HEK293T (cell line): ENCODE results near the gene PAIP2.

Source experiments
- CTCF ChIA-PET: fragments of 350-600 bp; formaldehyde crosslinking; extraction: SDS; loops from one replicate; lab custom pipeline; 2021; ENCODE audit warnings: antibody characterized with exemption, inconsistent platforms; lab: Yijun Ruan, JAX
- POLR2A ChIA-PET: fragments of 350-600 bp; formaldehyde crosslinking; extraction: SDS; loops from one replicate; lab custom pipeline; 2020; ENCODE audit warnings: antibody characterized with exemption, inconsistent platforms; lab: Yijun Ruan, JAX
- DNase-seq: peaks from one replicate; pipeline ENCODE4 v3.0.0; 2012; ENCODE audit warnings: mixed read lengths; ENCODE audit errors: extremely low spot score
- ARNT ChIP-seq: fragments of 450-650 bp; IDR thresholded peaks from 2 replicates; pipeline ENCODE4 v1.6.1; 2017; ENCODE audit warnings: mild to moderate bottlenecking
- BHLHE40 ChIP-seq: fragments of 450-650 bp; IDR thresholded peaks from 2 replicates; pipeline ENCODE4 v1.6.1; 2016; ENCODE audit warnings: mild to moderate bottlenecking, moderate library complexity, borderline replicate concordance
- CTBP1 ChIP-seq: fragments of 450-650 bp; IDR thresholded peaks from 2 replicates; pipeline ENCODE4 v1.6.1; 2016; ENCODE audit warnings: borderline replicate concordance
- ELF4 ChIP-seq: fragments of 450-650 bp; IDR thresholded peaks from 2 replicates; pipeline ENCODE4 v1.6.1; 2017; ENCODE audit warnings: antibody characterized with exemption
- FOXA1 ChIP-seq: fragments of 450-650 bp; IDR thresholded peaks from 2 replicates; pipeline ENCODE4 v1.6.1; 2016; ENCODE audit warnings: mild to moderate bottlenecking
- FOXK2 ChIP-seq: fragments of 450-650 bp; IDR thresholded peaks from 2 replicates; pipeline ENCODE4 v1.6.1; 2016; ENCODE audit warnings: mild to moderate bottlenecking
- FOXM1 ChIP-seq: fragments of 450-650 bp; IDR thresholded peaks from 2 replicates; pipeline ENCODE4 v1.6.1; 2017; ENCODE audit warnings: mild to moderate bottlenecking, borderline replicate concordance
- HDGF ChIP-seq: fragments of 450-650 bp; IDR thresholded peaks from 2 replicates; pipeline ENCODE4 v1.6.1; 2017; ENCODE audit warnings: antibody characterized with exemption, borderline replicate concordance
- L3MBTL2 ChIP-seq: fragments of 450-650 bp; conservative IDR thresholded peaks from 2 replicates; pipeline ENCODE4 v1.6.1; 2016; ENCODE audit warnings: mild to moderate bottlenecking
- LEF1 ChIP-seq: fragments of 450-650 bp; IDR thresholded peaks from 2 replicates; pipeline ENCODE4 v1.6.1; 2017; ENCODE audit warnings: mild to moderate bottlenecking, borderline replicate concordance
- NFRKB ChIP-seq: fragments of 450-650 bp; IDR thresholded peaks from 2 replicates; pipeline ENCODE4 v1.6.1; 2016; ENCODE audit warnings: mild to moderate bottlenecking, moderate library complexity
- PKNOX1 ChIP-seq: fragments of 450-650 bp; IDR thresholded peaks from 2 replicates; pipeline ENCODE4 v1.6.1; 2016
- SP1 ChIP-seq: fragments of 450-650 bp; IDR thresholded peaks from 2 replicates; pipeline ENCODE4 v1.6.1; 2017
- SUZ12 ChIP-seq: fragments of 450-650 bp; IDR thresholded peaks from 2 replicates; pipeline ENCODE4 v1.6.1; 2016; ENCODE audit warnings: mild to moderate bottlenecking
- TARDBP ChIP-seq: fragments of 450-650 bp; IDR thresholded peaks from 2 replicates; pipeline ENCODE4 v1.6.1; 2016
- ZNF384 ChIP-seq: fragments of 450-650 bp; IDR thresholded peaks from 2 replicates; pipeline ENCODE4 v1.6.1; 2016

PAIP2 gene

GRCh38 chr5:139415221-139415861, 73.7 kb downstream of the PAIP2 start:
- ChIA-PET CTCF (no interaction called here), POLR2A (no interaction called here)
- DNase-seq, result no peak
- TF ChIP-seq ARNT (no peak), ZNF384 (no peak), BHLHE40 (no peak), L3MBTL2 (no peak), PKNOX1 (no peak), TARDBP (no peak), LEF1 (no peak), FOXM1 (no peak), SP1 (no peak), ELF4 (no peak), NFRKB (no peak), SUZ12 (no peak)

GRCh38 chr5:139415869-139416268, 74.2 kb downstream of the PAIP2 start:
- CTCF ChIA-PET, result no interaction called here
- POLR2A ChIA-PET, result no interaction called here
- TF ChIP-seq HDGF, result no peak
- no peak for TF ChIP-seq LEF1
- TF ChIP-seq ELF4, result no peak
- no peak for TF ChIP-seq ARNT
- TF ChIP-seq SP1, result no peak
- no peak for TF ChIP-seq FOXA1
- no peak for TF ChIP-seq TARDBP
- TF ChIP-seq FOXK2, result no peak
- no peak for TF ChIP-seq SUZ12
- TF ChIP-seq L3MBTL2, result no peak
- TF ChIP-seq NFRKB, result no peak
- TF ChIP-seq ZNF384, result no peak
- no peak for TF ChIP-seq BHLHE40
- no peak for TF ChIP-seq PKNOX1
- no peak for TF ChIP-seq FOXM1
- DNase-seq, result no peak

DNA sequence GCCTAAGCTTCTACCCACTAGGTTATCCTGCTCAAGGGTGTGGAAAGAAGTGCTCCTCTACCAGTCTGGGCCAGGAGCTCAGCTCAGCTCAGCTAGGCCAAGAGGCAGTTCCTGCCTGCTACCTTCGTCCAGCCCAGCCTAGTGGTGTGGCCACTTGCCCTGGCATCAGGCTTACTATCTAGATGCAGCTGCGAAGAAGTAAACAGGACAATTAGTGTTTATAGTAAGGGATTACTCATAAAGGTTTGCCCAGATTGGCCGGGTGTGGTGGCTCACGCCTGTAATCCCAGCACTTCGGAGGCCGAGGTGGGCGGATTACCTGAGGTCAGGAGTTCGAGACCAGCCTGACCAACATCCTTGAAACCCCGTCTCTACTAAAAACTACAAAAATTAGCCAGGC, 75.0 kb downstream of the PAIP2 start:
- no peak for DNase-seq
- CTCF ChIA-PET, result no interaction called here
- POLR2A ChIA-PET, result no interaction called here
- TF ChIP-seq BHLHE40 (no peak), ELF4 (no peak), SUZ12 (no peak), ZNF384 (no peak), FOXM1 (no peak), CTBP1 (no peak), L3MBTL2 (no peak), TARDBP (no peak), NFRKB (no peak), FOXA1 (no peak)

GRCh38 chr5:139417214-139417613, 75.6 kb downstream of the PAIP2 start:
- DNase-seq, result no peak
- TF ChIP-seq CTBP1 (no peak), FOXA1 (no peak), PKNOX1 (no peak), HDGF (no peak), LEF1 (no peak), SUZ12 (no peak)
- POLR2A ChIA-PET, result no interaction called here
- CTCF ChIA-PET, result no interaction called here

- CTCF ChIA-PET, result interaction anchor here (6.6 kb wide), 1 partner anchor 95 kb away, joined by 71 read pairs; no protein-coding TSS in a partner anchor
- POLR2A ChIA-PET, result no interaction called here
- TF ChIP-seq L3MBTL2 (no peak), FOXM1 (no peak), CTBP1 (no peak), ARNT (no peak), ZNF384 (no peak), TARDBP (no peak), SUZ12 (no peak), PKNOX1 (no peak), ELF4 (no peak), NFRKB (no peak), LEF1 (no peak), HDGF (no peak), SP1 (no peak), FOXA1 (no peak)
Measured at GRCh38 chr5:139418793-139419192, 77.1 kb downstream of the PAIP2 start.

More at GRCh38 chr5:139418793-139419192, 77.1 kb downstream of the PAIP2 start:
- DNase-seq, result no peak
